Naive B cell (primary cell): Measurements from ENCODE around the gene PKNOX2. TPM values are rescaled to one million over a fixed set of nuclear protein-coding genes. Genes with fewer than 3 reads are reported as not detected.
A peak's percentile ranks its signal among the peaks of the same experiment; 100 is the strongest.

Experiments
- ATAC-seq, 2 donors: fragments of 150-1000 bp; cut with Tn5 transposase; 2 replicates each; pipeline ENCODE4 v1.10.0; 2021; ENCODE audit warnings: low read depth in 2 of 2, mild to moderate bottlenecking in 2 of 2, moderate library complexity in 2 of 2
- DNase-seq: peaks from one replicate; pipeline ENCODE4 v3.0.0; 2022
- H3K27ac Mint-ChIP-seq, 6 donors: one replicate each; pipeline ENCODE4 v1.8.0; 2020 to 2022; ENCODE audit warnings: mild to moderate bottlenecking in 6 of 6, mixed read lengths in 6 of 6, moderate library complexity in 5 of 6, inconsistent platforms in 2 of 6
- H3K27me3 Mint-ChIP-seq, 3 donors: one replicate each; pipeline ENCODE4 v1.8.0; 2021 to 2022; ENCODE audit warnings: mixed read lengths in 3 of 3, mild to moderate bottlenecking in 1 of 3
- H3K36me3 Mint-ChIP-seq, 2 donors: one replicate each; pipeline ENCODE4 v1.8.0; 2020 to 2022; ENCODE audit warnings: mixed read lengths in 2 of 2, inconsistent platforms in 1 of 2, mild to moderate bottlenecking in 1 of 2
- H3K4me1 Mint-ChIP-seq, 3 donors: one replicate each; pipeline ENCODE4 v1.8.0; 2020 to 2022; ENCODE audit warnings: mixed read lengths in 3 of 3, inconsistent platforms in 1 of 3, mild to moderate bottlenecking in 1 of 3, moderate library complexity in 1 of 3
- H3K4me3 Mint-ChIP-seq, 8 donors: one replicate each; pipeline ENCODE4 v1.8.0; 2020 to 2022; ENCODE audit warnings: mild to moderate bottlenecking in 8 of 8, mixed read lengths in 8 of 8, moderate library complexity in 8 of 8, inconsistent platforms in 2 of 8
- H3K9me3 Mint-ChIP-seq, 7 donors: one replicate each; pipeline ENCODE4 v1.8.0; 2020 to 2022; ENCODE audit warnings: mixed read lengths in 7 of 7, mild to moderate bottlenecking in 5 of 7, inconsistent platforms in 2 of 7, moderate library complexity in 1 of 7
- polyA plus RNA-seq, 6 donors: library from polyadenylated mRNA; unstranded; fragments of 300-500 nt; fragmentation: Illumina TruSeq; gene quantifications; one replicate each; pipeline ENCODE4 v1.2.3, GENCODE V29; 2021; ENCODE audit warnings: low read depth in 6 of 6

The PKNOX2 gene
- not detected for polyA plus RNA-seq

GRCh38 chr11:125164422-125165110 lies at the start of gene PKNOX2:
TSS of gene PKNOX2 (plus strand) at chr11:125164751. CDS start at chr11:125351306, 186,555 bp downstream.
- DNase-seq, result peak; percentile 16
- peaks cover 4 to 18% of the 10 kb centered on the region in 2 donors for H3K36me3 Mint-ChIP-seq
- peak; percentile 62 to 67 for ATAC-seq
- no peaks in the 10 kb centered on the region for H3K9me3 Mint-ChIP-seq
- peak within 1 kb of the TSS; percentile 81 to 99 (median 94) for H3K4me3 Mint-ChIP-seq
- peaks cover 60 to 95% (median 93%) of the 10 kb centered on the region in 3 donors for H3K27me3 Mint-ChIP-seq
- peak within 1 kb of the TSS in 1 of 6 donors; percentile 92 for H3K27ac Mint-ChIP-seq
- peaks cover 15 to 18% (median 18%) of the 10 kb centered on the region in 3 donors for H3K4me1 Mint-ChIP-seq

- ATAC-seq (no peak), DNase-seq (no peak)
- Mint-ChIP-seq H3K4me3 (no peak overlapping the region), H3K9me3 (peaks cover 3 to 5% (median 4%) of the 10 kb centered on the region in 7 donors), H3K27ac (no peak overlapping the region), H3K4me1 (peaks cover 0 to under 1% (median 0%) of the 10 kb centered on the region in 3 donors), H3K36me3 (peaks cover 0 to 12% of the 10 kb centered on the region in 2 donors), H3K27me3 (peaks cover 51 to 80% (median 52%) of the 10 kb centered on the region in 3 donors)
Observed at GRCh38 chr11:125117429-125117828, 47.1 kb upstream of the PKNOX2 start.

- peaks cover 48 to 58% (median 54%) of the 10 kb centered on the region in 3 donors for H3K27me3 Mint-ChIP-seq
Observed at GRCh38 chr11:125123194-125123946, 41.2 kb upstream of the PKNOX2 start.

GRCh38 chr11:125123947-125124617 lies 40.5 kb upstream of the PKNOX2 start:
- Mint-ChIP-seq H3K9me3 (peaks cover 0 to 4% (median 2%) of the 10 kb centered on the region in 7 donors), H3K4me3 (peak overlapping the region in 4 of 8 donors; percentile 32 to 53 (median 35)), H3K36me3 (no peaks in the 10 kb centered on the region)

More at GRCh38 chr11:125123194-125123946, 41.2 kb upstream of the PKNOX2 start:
- Mint-ChIP-seq H3K27ac (no peak overlapping the region), H3K36me3 (no peaks in the 10 kb centered on the region), H3K4me3 (no peak overlapping the region), H3K4me1 (peaks cover 0 to 14% (median 12%) of the 10 kb centered on the region in 3 donors), H3K9me3 (peaks cover 0 to 4% (median 2%) of the 10 kb centered on the region in 7 donors)
- DNase-seq (no peak), ATAC-seq (no peak)

GRCh38 chr11:125124618-125124992 lies 39.9 kb upstream of the PKNOX2 start:
- Mint-ChIP-seq H3K4me3 (peak overlapping the region in 5 of 8 donors; percentile 18 to 59 (median 33)), H3K27ac (peak overlapping the region in 1 of 6 donors; percentile 5), H3K9me3 (peaks cover 0 to 4% (median 2%) of the 10 kb centered on the region in 7 donors), H3K27me3 (peaks cover 49 to 58% (median 53%) of the 10 kb centered on the region in 3 donors), H3K36me3 (no peaks in the 10 kb centered on the region), H3K4me1 (peaks cover 0 to 14% (median 12%) of the 10 kb centered on the region in 3 donors)
- ATAC-seq (no peak), DNase-seq (no peak)

More at GRCh38 chr11:125123947-125124617, 40.5 kb upstream of the PKNOX2 start:
- H3K27me3 Mint-ChIP-seq, result peaks cover 46 to 58% (median 53%) of the 10 kb centered on the region in 3 donors
- DNase-seq (no peak), ATAC-seq (peak; percentile 56 to 58)
- peak overlapping the region in 1 of 6 donors; percentile 5 for H3K27ac Mint-ChIP-seq
- peaks cover 0 to 14% (median 12%) of the 10 kb centered on the region in 3 donors for H3K4me1 Mint-ChIP-seq

GRCh38 chr11:125128450-125128849 lies 36.1 kb upstream of the PKNOX2 start:
- no peak for ATAC-seq
- H3K27ac Mint-ChIP-seq, result no peak overlapping the region
- H3K36me3 Mint-ChIP-seq, result peaks cover 4 to 8% of the 10 kb centered on the region in 2 donors
- H3K9me3 Mint-ChIP-seq, result peaks cover 0 to 7% (median 3%) of the 10 kb centered on the region in 7 donors
- no peak overlapping the region for H3K4me3 Mint-ChIP-seq
- H3K27me3 Mint-ChIP-seq, result peaks cover 51 to 61% (median 57%) of the 10 kb centered on the region in 3 donors
- peaks cover 0 to 14% (median 12%) of the 10 kb centered on the region in 3 donors for H3K4me1 Mint-ChIP-seq
- DNase-seq, result no peak

GRCh38 chr11:125129316-125129993 lies 35.1 kb upstream of the PKNOX2 start:
- no peak for ATAC-seq
- peaks cover 4 to 8% of the 10 kb centered on the region in 2 donors for H3K36me3 Mint-ChIP-seq
- H3K27ac Mint-ChIP-seq, result no peak overlapping the region
- no peak overlapping the region for H3K4me3 Mint-ChIP-seq
- peaks cover 54 to 71% (median 67%) of the 10 kb centered on the region in 3 donors for H3K27me3 Mint-ChIP-seq
- DNase-seq, result no peak
- H3K4me1 Mint-ChIP-seq, result peaks cover 0 to 8% (median 5%) of the 10 kb centered on the region in 3 donors
- peaks cover 0 to 7% (median 0%) of the 10 kb centered on the region in 7 donors for H3K9me3 Mint-ChIP-seq

- Mint-ChIP-seq H3K4me3 (no peak overlapping the region), H3K27ac (peak overlapping the region in 1 of 6 donors; percentile 32), H3K27me3 (peaks cover 55 to 82% (median 75%) of the 10 kb centered on the region in 3 donors), H3K36me3 (peaks cover 4 to 8% of the 10 kb centered on the region in 2 donors), H3K9me3 (peaks cover 0 to 7% (median 0%) of the 10 kb centered on the region in 7 donors), H3K4me1 (no peaks in the 10 kb centered on the region)
- ATAC-seq (no peak), DNase-seq (no peak)
Observed at GRCh38 chr11:125132071-125132470, 32.5 kb upstream of the PKNOX2 start.

GRCh38 chr11:125132596-125132995 lies 32.0 kb upstream of the PKNOX2 start:
- Mint-ChIP-seq H3K27ac (no peak overlapping the region), H3K36me3 (peaks cover 4 to 8% of the 10 kb centered on the region in 2 donors), H3K9me3 (peaks cover 0 to 7% (median 0%) of the 10 kb centered on the region in 7 donors), H3K4me1 (no peaks in the 10 kb centered on the region), H3K27me3 (peaks cover 50 to 76% (median 69%) of the 10 kb centered on the region in 3 donors), H3K4me3 (no peak overlapping the region)
- no peak for DNase-seq
- ATAC-seq, result no peak

- peak overlapping the region in 1 of 6 donors; percentile 4 for H3K27ac Mint-ChIP-seq
- H3K27me3 Mint-ChIP-seq, result peaks cover 47 to 76% (median 76%) of the 10 kb centered on the region in 3 donors
- peaks cover 4 to 8% of the 10 kb centered on the region in 2 donors for H3K36me3 Mint-ChIP-seq
- no peak overlapping the region for H3K4me3 Mint-ChIP-seq
- ATAC-seq (no peak), DNase-seq (no peak)
- peaks cover 0 to 7% (median 0%) of the 10 kb centered on the region in 7 donors for H3K9me3 Mint-ChIP-seq
- H3K4me1 Mint-ChIP-seq, result no peaks in the 10 kb centered on the region
Observed at GRCh38 chr11:125136001-125136400, 28.6 kb upstream of the PKNOX2 start.

- H3K9me3 Mint-ChIP-seq, result no peaks in the 10 kb centered on the region
- no peaks in the 10 kb centered on the region for H3K36me3 Mint-ChIP-seq
- H3K4me3 Mint-ChIP-seq, result no peak overlapping the region
- no peak overlapping the region for H3K27ac Mint-ChIP-seq
- H3K27me3 Mint-ChIP-seq, result peaks cover 52 to 81% (median 74%) of the 10 kb centered on the region in 3 donors
- DNase-seq, result no peak
- ATAC-seq, result no peak
- H3K4me1 Mint-ChIP-seq, result peaks cover 4 to 6% (median 6%) of the 10 kb centered on the region in 3 donors
Observed at GRCh38 chr11:125138966-125139365, 25.6 kb upstream of the PKNOX2 start.

- Mint-ChIP-seq H3K4me1 (peaks cover 4 to 6% (median 6%) of the 10 kb centered on the region in 3 donors), H3K9me3 (no peaks in the 10 kb centered on the region), H3K27me3 (peaks cover 52 to 81% (median 74%) of the 10 kb centered on the region in 3 donors), H3K36me3 (no peaks in the 10 kb centered on the region), H3K4me3 (no peak overlapping the region), H3K27ac (peak overlapping the region in 1 of 6 donors; percentile 16)
- DNase-seq, result no peak
- ATAC-seq, result no peak
Observed at GRCh38 chr11:125139778-125140177, 24.8 kb upstream of the PKNOX2 start.
